NB4 (cell line): ENCODE data around the gene NEU1.

Experiments used
- TF ChIP-seq, protein P1 (sequence below): IDR thresholded peaks from 2 replicates; pipeline ENCODE4 v1.6.1; 2011; ENCODE audit warnings: low read depth, low read length
- TF ChIP-seq, protein P2 (sequence below): IDR thresholded peaks from one replicate; pipeline ENCODE4 v1.5.1; 2012; ENCODE audit warnings: low read depth, low read length

DNA sequence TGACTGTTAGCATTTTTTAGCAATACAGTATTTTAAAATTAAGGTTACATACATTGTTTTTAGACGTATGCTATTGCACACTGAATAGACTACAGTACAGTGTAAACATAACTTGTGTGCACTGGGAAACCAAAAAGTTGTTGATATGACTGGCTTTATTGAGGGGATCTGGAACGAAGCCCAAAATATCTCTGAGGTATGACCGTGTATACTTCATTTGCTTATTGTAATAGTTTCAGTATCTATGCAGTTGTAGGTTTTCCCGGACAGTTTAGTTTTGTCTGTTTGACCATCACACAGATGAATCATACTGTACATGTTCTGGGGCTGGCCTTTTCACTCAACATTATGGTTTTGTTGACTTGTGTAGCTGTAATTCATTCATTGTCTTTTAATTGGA, 46.2 kb upstream of the NEU1 start:
- TF ChIP-seq, protein P1, sequence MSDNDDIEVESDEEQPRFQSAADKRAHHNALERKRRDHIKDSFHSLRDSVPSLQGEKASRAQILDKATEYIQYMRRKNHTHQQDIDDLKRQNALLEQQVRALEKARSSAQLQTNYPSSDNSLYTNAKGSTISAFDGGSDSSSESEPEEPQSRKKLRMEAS = no peak
- TF ChIP-seq, protein P2, sequence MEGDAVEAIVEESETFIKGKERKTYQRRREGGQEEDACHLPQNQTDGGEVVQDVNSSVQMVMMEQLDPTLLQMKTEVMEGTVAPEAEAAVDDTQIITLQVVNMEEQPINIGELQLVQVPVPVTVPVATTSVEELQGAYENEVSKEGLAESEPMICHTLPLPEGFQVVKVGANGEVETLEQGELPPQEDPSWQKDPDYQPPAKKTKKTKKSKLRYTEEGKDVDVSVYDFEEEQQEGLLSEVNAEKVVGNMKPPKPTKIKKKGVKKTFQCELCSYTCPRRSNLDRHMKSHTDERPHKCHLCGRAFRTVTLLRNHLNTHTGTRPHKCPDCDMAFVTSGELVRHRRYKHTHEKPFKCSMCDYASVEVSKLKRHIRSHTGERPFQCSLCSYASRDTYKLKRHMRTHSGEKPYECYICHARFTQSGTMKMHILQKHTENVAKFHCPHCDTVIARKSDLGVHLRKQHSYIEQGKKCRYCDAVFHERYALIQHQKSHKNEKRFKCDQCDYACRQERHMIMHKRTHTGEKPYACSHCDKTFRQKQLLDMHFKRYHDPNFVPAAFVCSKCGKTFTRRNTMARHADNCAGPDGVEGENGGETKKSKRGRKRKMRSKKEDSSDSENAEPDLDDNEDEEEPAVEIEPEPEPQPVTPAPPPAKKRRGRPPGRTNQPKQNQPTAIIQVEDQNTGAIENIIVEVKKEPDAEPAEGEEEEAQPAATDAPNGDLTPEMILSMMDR = no peak
